ENCODE data around the gene NIM1K.
"Not testable (repeated sequence)": the region's sequence is repeated elsewhere in the genome, so short reads cannot be mapped to it uniquely, and the experiment has no call there.

NIM1K gene

DNA sequence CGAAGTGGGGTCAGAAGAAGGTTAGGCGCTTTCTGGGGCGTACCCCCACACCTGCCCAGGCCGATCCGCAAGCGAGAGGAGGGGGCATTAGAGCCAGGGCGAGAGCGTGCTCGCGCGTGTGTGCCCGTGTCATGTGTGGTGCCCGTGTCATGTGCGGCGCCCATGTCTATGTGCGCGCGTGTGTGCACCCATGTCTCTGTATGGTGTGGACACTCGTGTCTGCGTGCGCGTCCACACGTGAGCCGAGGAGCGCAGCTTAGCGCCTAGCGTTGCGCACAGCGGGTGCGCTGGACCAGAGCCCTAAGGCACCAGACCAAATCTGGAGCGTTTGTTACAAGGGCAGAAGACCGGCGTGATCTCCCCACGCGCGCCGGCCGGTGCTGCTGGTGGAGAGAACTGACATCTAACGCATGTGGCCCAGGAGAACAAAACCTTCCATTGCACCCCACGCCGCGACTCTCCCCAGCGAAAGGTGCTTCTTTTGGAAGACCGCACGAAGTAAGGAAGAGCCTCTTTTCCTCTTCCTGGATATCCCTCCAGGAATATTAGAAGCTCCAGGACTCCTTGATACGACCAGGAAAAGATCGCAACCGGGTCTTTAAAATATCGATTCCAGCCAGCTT is 644 bp downstream of the NIM1K start:
- DNase-seq = no peak

DNA sequence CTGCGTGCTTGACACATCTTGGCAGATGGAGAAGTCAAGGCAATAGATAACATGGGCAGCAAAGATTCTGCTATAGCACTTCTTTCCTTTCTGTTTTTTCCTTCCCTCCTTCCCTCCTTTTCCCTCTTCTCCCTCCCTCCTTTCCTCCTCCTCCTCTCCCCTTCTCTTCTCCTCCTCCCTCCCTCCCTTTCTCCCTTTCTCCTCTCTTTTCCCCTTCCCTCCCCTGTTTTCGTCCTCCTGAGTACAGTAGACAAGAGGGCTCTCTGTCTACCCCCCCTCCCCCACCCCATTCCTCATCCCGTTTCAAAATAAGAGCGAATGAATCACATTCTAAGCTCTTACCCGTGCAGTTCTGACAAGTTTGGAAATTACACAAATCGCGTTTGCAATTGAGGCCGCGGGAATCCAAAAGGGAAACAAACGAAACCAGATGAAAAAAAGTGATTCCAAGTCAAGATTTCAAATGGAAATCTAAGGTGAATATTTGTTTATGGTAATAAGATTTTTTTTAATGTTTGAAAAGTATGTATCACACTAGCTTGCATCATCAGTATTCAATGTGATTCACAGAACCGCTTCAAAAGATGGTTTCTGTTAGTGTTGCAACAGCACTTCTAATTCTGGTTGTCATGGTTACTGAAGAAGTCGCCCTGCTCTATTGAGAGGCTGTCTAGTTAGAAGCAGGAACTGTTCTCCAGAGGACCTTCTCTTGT is 1.3 kb downstream of the NIM1K start:
- DNase-seq = no peak

DNA sequence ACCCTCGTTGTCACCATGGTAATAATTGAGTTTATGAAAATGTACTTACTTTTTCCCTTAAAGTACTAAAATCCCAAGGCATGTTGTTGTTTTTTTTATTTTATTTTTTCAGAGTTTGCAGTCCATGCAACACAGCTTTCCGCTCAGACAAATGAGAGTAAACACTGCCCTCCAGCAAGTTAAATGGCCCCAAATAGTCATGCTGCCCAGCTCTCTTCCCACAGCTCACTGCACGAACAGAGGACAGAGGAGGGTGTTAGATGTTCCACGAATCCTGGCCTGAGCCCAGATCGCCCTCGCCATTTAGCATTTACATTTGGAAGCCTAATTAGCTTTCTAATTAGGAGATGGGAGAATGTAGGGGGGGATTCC is 1.9 kb downstream of the NIM1K start:
- DNase-seq = no peak

DNA sequence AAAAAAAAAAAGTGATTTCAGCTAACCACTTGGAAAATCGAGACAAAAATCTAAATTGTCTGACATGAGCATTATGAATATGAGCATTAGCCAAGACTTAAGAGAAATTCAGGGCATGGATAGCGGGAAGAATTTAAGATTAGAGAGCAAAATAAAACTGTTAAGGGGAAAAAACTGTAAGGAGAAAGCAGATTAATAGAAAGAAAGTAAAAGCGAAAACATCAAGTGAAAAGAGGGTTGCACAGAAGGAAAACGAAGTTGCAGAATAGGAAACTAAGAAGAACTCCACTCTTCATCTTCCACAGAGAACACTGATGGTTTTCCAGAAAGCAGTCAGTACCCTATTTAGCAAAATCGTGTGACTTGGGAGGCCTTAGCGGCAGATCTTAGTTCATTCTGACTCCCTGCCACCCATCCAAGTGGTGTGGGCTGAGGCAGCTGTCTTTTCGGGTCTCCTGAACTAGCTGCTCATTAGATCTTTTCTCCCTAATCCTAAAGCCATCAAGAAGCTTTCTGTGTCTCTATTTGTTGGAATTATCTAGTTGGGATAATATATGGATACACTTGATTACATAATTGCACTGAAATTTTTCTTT is 3.7 kb downstream of the NIM1K start:
- no peak for DNase-seq

DNA sequence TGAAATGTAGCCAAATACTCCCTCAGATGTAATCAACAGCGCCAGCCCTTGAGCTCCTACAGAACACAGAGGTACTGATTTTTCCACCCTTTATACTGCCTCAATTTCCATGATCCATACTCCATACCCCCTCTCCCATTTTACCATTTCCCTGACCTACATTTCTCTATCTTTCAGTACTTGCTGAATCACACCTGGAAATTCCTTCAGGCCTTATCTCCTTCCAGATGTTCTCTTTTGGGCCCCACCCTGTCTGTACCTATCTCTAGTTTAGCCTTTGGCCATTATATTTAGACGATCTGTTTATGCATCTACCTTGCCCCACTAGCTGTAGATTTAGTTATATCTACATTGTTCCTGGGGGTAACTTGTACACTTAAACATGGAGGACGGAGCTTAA is 5.5 kb downstream of the NIM1K start:
- no peak for DNase-seq

DNA sequence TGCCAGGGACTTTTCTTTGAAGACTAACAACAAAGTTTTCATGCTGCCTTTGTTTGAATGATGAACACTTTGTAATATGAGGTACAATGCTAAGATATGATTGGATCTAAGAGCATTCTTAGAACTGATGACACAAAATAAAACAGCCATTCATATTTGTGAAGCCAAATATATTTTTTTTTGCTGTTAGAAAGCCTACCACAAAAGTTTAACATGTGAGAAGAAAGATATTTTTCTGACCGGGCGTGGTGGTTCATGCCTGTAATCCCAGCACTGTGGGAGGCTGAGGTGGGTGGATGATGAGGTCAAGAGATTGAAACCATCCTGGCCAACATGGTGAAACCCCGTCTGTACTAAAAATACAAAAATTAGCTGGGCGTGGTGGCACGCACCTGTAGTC is 9.4 kb downstream of the NIM1K start:
- not testable (repeated sequence) for DNase-seq

DNA sequence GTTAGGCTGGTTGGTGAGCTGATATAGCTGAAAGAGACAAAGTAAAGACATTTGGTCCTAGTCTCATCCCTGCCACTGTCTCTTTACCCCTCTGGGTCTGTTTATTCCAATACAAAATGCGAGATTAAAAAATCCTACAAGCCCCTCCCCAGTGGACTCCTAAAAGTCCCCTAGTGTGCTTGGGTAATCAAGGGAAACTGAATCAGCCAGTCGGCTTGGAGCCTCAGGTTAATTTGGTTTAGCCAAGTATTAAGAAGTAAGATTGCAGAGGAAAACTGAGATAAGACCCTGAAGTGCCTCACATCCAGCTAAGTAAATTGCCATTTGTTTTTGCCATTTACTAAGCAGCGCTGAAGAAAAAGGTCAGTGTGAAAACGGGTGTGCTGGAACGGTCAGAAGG is 10.4 kb downstream of the NIM1K start:
- no peak for DNase-seq

DNA sequence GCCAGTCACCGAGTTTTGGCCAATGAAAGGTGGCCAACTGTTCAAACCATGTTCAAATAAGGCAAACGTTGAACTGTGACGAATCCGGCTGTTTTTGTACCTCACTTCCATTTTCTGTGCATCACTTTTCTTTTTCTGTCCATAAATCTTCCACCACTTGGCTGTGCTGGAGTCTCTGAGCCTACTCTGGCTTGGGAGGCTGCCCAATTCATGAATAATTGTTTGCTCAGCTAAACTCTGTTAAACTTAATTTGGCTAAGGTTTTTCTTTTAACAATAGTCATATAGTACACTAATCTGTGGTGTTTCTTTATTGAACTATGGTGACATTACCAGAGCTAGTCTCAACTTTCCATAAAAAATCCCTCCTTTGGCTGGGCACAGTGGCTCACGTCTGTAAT is 11.3 kb downstream of the NIM1K start:
- DNase-seq = no peak

DNA sequence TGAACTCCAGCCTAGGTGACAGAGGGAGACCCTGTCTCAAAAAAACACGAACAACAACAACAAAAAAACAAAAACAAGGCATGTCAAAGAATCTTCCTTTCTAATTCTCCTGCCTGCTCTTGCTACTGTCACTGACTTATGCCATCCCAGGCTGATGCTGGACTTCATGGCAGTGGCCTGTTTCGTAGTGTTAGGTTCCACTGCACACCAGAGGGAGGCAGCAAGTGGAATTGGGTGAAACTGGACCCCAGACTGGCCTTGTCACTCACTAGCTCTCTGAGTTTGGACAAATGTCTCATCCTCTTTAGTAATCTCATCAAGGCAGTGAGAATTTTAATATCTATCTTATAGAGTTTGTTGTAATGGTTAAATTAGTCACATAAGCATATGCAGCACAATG is 12.9 kb downstream of the NIM1K start:
- DNase-seq = no peak

DNA sequence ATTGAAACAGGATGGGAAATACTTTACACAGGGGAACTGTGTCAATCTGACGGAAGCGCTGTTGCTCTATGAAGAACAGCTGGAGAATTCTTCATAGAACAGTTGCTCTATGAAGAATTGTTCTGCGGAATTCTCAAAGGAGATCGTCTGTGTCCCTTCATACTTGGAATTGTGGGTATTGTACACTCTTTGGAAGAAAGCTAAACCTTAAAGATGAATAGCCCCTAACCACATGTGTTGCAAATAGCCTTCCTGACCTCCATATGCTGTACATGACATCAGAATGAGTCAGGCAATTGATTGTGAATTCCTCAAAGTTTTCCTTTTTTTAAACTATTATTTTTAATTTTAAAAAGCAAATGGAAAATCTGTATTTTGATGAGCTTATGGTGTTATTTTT is 15.6 kb downstream of the NIM1K start:
- no peak for DNase-seq

DNA sequence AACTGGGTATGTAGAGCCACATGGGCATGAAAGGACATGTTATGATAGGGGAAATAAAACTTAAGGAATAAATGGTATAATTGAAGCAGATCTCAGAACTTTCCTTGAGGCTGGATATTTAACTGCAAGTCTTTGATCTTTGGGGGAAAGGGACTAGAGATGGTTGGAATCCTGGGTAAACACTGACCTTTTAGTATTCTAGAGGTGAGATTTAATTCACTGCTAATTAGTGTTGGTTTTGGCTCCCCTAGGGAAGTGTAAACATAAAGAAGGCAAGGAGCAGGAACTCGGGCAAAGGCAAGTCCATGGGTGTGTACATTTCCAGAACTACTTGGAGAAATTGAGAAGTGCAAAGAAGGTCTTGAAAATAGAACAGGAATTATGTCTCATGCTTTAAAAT is 16.6 kb downstream of the NIM1K start:
- no peak for DNase-seq

DNA sequence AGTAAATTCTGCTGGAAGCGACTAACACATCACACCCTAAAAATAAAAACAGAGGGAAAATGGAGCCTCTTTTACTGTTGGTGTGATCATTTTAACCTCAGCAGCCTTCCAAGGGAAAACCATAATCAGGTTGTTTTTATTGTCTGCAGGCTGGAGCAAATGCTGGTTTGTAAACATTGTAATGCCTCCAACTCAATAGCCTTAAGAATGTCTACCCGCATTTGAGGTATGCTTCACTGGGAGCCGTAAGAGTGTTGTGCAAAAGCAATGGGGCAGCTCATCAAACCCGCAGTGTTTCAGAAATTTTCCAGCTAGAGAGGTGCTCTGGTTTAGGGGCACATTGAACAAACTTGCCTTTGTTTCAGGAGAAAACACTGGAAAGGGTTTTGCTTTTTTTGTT is 17.0 kb downstream of the NIM1K start:
- DNase-seq = no peak

DNA sequence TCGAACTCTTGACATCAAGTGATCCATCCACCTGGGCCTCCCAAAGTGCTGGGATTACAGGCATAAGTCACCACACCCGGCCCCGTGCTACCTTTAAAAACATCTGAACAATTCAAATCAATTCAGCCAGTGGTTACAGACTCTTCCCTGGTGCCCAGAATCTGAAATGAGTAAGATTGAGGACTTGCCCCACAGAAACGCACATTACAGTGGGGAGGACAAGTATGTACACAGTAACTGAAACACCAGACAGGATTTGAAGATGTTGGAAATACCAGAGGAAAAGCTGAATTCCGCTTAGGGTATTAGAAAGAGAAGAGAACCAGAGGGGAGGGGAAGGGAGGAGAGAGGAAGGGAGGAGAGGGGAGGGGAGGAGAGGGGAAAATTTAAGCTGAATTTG is 17.8 kb downstream of the NIM1K start:
- no peak for DNase-seq

DNA sequence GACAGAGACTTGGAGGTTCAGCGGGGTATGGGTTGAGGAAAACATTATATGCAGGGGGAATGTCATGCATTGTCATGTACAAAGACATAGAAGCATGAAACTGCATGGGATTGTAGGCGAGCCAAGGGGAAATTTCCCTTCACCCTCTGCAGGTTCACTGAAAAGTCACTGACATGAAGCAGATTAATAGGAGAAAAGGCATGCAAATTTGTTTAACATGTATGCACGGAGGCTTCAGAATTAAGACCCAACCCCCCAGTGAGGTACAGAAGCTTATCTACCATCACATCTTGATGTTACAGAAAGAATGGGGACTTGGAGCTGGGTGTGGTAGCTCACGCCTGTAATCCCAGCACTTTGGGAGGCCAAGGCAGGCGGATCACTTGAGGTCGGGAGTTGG is 18.5 kb downstream of the NIM1K start:
- no peak for DNase-seq

DNA sequence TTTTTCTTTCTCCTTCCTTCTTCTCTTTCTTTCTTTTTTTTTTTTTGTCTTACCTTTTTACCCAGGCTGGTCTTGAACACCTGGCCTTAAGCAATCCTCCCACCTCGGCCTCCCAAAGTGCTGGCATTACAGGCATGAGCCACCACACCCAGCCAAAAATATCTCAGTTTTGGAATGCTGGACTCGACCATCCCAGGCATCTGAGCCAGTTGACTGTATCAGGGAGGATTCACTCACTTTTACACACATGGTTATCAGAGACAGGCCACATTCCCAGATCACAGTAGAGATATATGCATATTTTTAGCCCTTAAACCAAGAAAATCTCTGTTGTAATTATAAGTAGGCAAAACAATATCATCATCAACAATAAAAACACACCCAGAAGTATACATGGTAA is 21.9 kb downstream of the NIM1K start:
- DNase-seq = no peak

DNA sequence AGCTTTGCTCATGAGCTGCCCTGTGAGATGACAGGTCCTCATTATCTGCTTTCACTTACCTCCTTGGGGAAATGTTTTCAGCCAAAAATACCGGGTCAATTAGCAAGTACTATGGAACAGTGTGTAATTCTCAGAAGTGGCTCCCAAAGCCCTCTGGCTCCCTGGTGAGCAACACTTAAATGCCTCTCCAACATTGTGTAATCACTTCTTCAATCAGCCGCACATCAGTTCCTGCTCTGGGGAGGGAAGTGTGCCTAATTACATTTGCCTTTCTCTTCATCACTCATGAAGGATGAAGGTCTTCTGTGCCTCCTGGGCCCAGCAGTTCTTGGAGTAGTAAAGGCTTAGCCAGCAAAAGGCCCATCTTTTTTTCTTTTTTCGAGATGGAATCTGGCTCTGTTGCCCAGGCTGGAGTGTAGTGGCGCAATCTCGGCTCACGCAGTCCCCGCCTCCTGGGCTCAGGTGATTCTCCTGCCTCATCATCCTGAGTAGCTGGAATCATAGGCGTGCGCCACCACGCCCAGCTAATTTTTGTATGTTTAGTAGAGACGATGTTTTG is 23.1 kb downstream of the NIM1K start:
- DNase-seq = no peak

DNA sequence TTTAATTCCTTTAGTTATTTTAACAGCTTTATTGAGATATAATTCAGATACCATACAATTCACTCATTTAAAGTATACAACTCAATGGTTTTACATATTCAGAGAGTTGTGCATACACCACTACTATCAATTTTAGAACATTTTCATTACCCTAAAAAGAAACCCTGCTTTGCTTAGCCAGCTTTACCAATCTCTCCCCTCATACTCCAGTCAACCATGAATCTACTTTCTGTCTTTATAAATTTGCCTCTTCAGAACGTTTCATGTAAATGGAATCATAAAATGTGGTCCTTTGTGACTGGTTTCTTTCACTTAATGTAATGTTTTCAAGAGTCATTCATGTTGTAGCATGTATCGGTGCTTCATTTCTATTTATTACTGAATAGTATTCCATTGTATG is 24.9 kb downstream of the NIM1K start:
- no peak for DNase-seq

DNA sequence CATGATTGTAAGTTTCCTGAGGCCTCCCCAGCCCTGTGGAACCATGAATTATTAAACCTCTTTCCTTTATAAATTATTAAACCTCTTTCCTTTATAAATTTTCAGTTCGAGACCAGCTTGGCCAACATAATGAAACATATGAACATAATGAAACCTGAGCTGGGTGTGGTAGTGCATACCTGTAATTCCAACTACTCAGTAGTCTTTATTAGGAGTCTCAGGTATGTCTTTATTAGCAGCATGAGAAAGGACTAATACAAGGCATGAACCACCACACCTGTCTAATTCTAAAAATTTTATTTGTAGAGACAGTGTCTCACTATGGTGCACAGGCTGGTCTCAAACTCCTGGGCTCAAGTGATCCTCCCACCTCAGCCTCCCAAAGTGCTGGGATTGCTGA is 27.1 kb downstream of the NIM1K start:
- no peak for DNase-seq

DNA sequence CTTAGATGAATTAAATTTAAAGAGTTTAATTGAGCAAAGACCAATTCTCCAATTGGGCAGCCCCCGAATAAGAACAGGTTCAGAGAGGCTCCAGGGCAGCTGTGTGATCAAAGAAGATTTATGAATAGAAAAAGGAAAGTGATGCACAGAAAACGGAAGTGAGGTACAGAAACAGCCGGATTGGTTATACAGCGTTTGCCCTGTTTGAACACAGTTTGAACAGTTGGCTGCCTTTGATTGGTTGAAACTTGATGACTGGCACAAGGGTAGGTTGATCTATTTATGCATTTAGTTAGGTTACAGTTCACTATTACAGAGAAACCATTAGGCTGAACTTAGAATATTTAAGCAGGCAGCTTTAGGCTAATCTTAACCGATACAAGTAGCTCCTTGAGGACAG is 29.5 kb downstream of the NIM1K start:
- no peak for DNase-seq

DNA sequence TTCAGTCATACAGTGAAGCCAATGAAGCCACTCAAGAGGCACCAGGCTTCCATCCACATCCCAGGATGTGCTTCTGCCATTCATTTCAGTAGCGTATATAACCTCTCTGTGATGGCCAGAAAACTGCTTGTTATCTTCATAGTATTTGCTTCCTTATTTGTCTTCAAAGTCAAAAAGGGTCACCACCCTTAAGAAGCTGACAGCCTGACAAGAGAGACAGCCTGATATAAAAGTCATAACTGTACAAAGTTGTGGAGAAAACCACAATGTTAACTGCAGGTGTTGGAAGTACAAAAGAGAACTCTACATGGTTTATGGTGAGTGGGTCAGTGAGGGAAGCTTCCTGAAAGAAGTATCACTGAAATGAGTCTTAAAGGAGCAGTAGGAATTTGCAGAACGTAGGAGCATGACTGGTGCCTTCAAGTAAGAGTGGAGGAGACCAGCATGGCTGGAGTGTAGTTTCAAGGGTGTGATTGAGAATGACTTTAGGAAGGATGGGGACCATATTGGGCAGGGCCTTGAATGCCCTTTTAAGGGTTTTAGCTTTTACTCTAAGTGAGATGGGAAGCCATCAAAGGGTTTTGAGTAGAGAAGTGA is 33.7 kb downstream of the NIM1K start:
- no peak for DNase-seq

DNA sequence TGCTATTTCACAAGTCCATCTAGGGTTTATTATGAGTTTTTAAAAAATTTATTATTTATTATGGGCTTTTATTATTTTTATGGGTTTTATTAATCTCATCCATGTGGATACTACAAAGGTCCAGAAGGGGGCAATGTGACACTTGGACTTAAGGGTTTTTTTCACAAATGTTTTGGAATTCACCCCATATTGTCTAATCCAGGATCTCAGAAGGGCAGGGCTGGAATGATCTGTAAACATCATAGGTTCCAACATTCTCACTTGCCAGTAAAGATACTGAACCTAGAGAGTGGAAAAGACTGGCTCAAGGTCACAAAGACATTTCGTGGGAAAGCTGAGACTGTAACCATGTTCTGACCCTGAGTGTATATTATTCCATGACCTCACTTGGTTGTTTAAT is 35.6 kb downstream of the NIM1K start:
- no peak for DNase-seq

DNA sequence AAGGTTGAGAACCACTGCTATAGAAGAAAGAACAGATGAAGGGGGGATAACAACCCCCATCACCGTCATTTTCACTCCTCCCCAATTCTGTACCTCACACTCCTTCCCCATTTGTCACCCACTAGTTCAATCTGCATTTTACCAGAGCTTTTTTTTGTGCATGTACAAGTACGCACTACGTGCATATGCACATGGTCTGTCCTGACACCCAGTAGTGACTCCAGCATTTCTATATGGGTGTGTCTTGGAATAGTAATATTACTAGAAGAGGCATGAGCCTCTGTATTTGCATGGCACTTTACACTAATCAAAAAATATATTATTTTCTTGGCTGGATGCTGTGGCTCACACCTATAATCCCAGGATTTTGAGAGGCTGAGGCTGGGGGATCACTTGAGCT is 38.7 kb downstream of the NIM1K start:
- no peak for DNase-seq

DNA sequence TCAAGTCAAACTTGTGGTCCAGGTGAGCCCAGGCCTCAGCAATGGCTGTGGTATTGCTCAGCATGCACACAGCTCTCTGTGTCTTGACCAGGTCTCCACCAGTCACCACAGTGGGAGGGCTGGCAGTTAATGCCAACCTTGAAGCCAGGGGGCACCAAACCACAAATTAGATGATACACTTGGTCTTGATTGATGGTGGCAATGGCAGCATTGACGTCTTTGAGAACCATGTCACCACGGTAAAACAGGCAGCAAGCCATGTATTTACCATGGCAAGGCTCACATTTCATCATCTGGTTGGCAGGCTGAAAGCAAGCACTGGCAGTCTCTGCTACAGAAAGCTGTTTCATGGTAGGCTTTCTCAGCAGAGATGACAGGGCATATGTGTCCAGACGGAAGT is 40.0 kb downstream of the NIM1K start:
- DNase-seq = no peak

Data from activated CD4-positive, alpha-beta T cell treated with anti-CD3 and anti-CD28 coated beads for 1 hour (primary cell).